Activated naive CD8-positive, alpha-beta T cell treated with anti-CD3 and anti-CD28 coated beads, Interleukin-2, amount 50 U/mL, for 24 hours (primary cell): ENCODE measurements around the gene ADAP1.
A peak's percentile ranks its signal among the peaks of the same experiment; 100 is the strongest.
"Not testable (repeated sequence)": the region's sequence is repeated elsewhere in the genome, so short reads cannot be mapped to it uniquely, and the experiment has no call there.

Source experiments
- ATAC-seq: fragments of 150-1000 bp; cut with Tn5 transposase; one replicate; pipeline ENCODE4 v1.10.0; 2021
- DNase-seq: peaks from one replicate; pipeline ENCODE4 v3.0.0; 2021
- H3K27ac Mint-ChIP-seq: one replicate; pipeline ENCODE4 v1.8.0; 2021; ENCODE audit warnings: mild to moderate bottlenecking, mixed read lengths
- H3K27me3 Mint-ChIP-seq: one replicate; pipeline ENCODE4 v1.8.0; 2021; ENCODE audit warnings: mixed read lengths
- H3K36me3 Mint-ChIP-seq: one replicate; pipeline ENCODE4 v1.8.0; 2021; ENCODE audit warnings: low read depth, mixed read lengths
- H3K4me1 Mint-ChIP-seq: one replicate; pipeline ENCODE4 v1.8.0; 2021; ENCODE audit warnings: mixed read lengths
- H3K4me3 Mint-ChIP-seq: one replicate; pipeline ENCODE4 v1.8.0; 2021; ENCODE audit warnings: mild to moderate bottlenecking, moderate library complexity, mixed read lengths
- H3K9me3 Mint-ChIP-seq: one replicate; pipeline ENCODE4 v1.8.0; 2021; ENCODE audit warnings: mixed read lengths

ADAP1 gene

GRCh38 chr7:972110-972509 lies 17.6 kb upstream of the ADAP1 start:
- H3K9me3 Mint-ChIP-seq = no peaks in the 10 kb centered on the region
- DNase-seq = no peak
- peak overlapping the region; percentile 18 for H3K27ac Mint-ChIP-seq
- H3K36me3 Mint-ChIP-seq = peaks cover 47% of the 10 kb centered on the region
- peaks cover 32% of the 10 kb centered on the region for H3K4me1 Mint-ChIP-seq
- H3K4me3 Mint-ChIP-seq = no peak overlapping the region
- no peaks in the 10 kb centered on the region for H3K27me3 Mint-ChIP-seq
- no peak for ATAC-seq

DNA sequence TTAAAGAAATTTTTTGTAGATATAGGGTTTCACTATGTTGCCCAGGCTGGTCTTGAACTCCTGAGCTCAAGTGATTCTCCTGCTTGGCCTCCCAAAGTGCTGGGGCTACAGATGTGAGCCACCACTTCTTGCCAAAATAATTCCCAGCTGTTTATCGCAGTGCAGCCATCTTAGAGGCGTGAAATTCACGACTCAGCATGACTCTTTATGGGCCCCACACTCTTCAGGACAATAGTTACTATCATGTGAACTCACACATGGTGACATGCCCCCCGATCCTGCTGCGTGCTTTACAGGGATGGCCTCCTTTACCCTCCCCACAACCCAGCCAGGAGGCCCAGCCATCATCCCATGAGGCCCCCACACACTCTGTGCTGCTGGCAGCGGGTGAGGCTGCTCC lies 16.3 kb upstream of the ADAP1 start:
- H3K27ac Mint-ChIP-seq = peak overlapping the region; percentile 30

DNA sequence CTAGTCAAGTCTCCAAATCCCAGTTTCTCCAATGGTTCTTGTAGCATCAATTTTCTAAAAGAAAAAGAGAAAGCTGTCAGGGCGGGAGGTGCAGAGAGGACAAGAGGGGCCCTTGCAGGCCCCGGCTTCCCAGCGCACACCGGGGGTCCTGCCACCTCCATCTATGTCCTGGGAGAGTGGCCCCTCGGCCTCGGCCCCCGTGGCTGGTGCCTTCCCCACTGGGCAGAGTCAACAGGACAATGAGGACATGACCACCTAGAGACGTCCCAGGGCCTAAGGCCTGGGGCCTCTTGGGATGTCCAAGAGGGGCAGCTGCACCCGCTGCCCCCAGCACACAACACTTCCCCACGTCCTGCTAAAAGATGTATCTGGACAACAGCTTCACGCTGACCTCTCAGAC lies 14.9 kb upstream of the ADAP1 start:
- ATAC-seq (no peak), DNase-seq (no peak)
- H3K9me3 Mint-ChIP-seq = no peaks in the 10 kb centered on the region
- no peaks in the 10 kb centered on the region for H3K27me3 Mint-ChIP-seq
- H3K4me1 Mint-ChIP-seq = peaks cover 37% of the 10 kb centered on the region
- no peak overlapping the region for H3K27ac Mint-ChIP-seq
- H3K36me3 Mint-ChIP-seq = peaks cover 46% of the 10 kb centered on the region
- H3K4me3 Mint-ChIP-seq = no peak overlapping the region

More for the DNA sequence above, 16.3 kb upstream of the ADAP1 start:
- Mint-ChIP-seq H3K4me1 (peaks cover 36% of the 10 kb centered on the region), H3K9me3 (no peaks in the 10 kb centered on the region), H3K27me3 (no peaks in the 10 kb centered on the region), H3K36me3 (peaks cover 49% of the 10 kb centered on the region), H3K4me3 (no peak overlapping the region)
- ATAC-seq (no peak), DNase-seq (no peak)

GRCh38 chr7:968205-969105 lies 14.0 kb upstream of the ADAP1 start:
- peaks cover 38% of the 10 kb centered on the region for H3K4me1 Mint-ChIP-seq
- H3K36me3 Mint-ChIP-seq = peaks cover 44% of the 10 kb centered on the region
- no peak overlapping the region for H3K27ac Mint-ChIP-seq
- no peak for ATAC-seq
- H3K4me3 Mint-ChIP-seq = no peak overlapping the region
- no peak for DNase-seq
- no peaks in the 10 kb centered on the region for H3K27me3 Mint-ChIP-seq
- H3K9me3 Mint-ChIP-seq = no peaks in the 10 kb centered on the region

GRCh38 chr7:967361-968082 lies 13.0 kb upstream of the ADAP1 start:
- no peak for DNase-seq
- no peak overlapping the region for H3K4me3 Mint-ChIP-seq
- H3K27me3 Mint-ChIP-seq = no peaks in the 10 kb centered on the region
- peaks cover 29% of the 10 kb centered on the region for H3K4me1 Mint-ChIP-seq
- no peak for ATAC-seq
- no peaks in the 10 kb centered on the region for H3K9me3 Mint-ChIP-seq
- peaks cover 35% of the 10 kb centered on the region for H3K36me3 Mint-ChIP-seq
- H3K27ac Mint-ChIP-seq = no peak overlapping the region

DNA sequence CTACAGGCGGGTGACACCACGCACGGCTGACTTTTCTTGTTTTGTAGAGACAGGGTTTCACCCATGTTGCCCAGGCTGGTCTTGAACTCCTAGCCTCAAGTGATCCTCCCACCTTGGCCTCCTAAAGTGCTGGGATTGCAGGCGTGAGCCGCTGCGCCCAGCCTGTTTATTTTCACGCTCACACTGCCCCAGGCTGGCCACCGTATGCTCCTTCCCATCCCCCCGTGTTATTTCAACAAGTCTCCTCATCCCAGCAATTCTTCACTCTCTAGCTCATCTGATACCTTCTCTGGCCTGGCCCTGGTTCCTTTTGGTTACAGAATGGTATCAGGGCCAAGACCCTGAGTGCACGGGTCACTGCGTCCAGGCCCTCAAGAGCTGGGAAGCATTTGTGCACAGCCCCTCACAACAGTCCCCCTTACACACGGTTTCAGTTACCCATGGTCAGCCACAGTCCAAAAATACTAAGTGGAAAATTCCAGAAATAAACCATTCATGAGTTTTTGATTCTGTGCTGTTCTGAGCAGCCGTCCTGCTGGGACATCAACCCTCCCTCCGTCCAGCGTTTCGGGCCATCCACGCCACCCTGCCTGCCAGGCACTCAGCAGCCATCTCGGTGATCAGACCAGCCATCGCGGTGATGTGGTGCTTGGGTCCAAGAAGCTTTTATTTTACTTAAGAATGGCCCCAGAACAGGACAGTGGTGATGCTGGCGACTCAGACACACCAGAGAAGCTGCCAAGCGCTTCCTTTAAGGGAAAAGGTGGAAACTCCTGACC lies 12.0 kb upstream of the ADAP1 start:
- H3K9me3 Mint-ChIP-seq = no peaks in the 10 kb centered on the region
- H3K27me3 Mint-ChIP-seq = no peaks in the 10 kb centered on the region
- peaks cover 28% of the 10 kb centered on the region for H3K36me3 Mint-ChIP-seq
- H3K4me3 Mint-ChIP-seq = no peak overlapping the region
- DNase-seq (no peak), ATAC-seq (no peak)
- H3K27ac Mint-ChIP-seq = peak overlapping the region; percentile 45
- H3K4me1 Mint-ChIP-seq = peaks cover 21% of the 10 kb centered on the region

DNA sequence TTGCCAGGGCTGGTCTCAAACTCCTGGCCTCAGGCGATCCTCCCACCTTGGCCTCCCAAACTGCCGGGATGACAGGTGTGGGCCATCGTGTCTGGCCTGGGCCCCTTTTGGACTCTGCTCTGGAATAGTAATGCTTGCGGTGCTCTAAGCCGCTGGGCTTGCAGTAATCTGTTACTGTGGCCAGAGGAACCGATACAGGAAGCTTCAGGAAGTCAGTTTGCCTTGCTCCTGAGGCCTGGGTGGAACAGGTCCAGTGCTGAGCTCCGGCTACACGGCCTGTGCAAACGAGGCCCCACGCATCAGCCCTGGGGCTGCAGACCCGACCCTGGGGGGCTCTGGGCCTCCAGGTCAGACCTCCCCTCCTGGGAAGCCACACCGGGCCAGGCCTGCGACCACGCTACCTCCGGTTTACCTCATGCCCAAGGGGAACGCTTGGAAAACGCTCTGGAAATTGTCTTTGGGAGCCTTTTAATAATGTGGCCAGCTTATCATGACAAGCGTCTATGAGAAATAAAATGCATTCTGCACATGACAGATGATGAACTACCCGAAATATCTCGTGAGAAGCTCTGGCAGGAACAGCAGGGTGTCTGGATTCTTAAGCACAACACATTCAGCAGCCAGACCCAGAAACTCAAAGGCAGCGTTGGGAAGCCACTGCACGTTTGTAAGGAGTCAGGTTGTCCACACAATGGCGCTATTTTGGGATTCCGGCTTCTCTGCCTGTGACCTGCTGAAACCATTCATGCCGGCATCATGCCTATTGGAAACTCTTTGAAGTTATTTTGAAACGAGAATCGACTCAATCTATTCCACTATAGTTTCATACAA lies 10.1 kb upstream of the ADAP1 start:
- no peak for DNase-seq
- Mint-ChIP-seq H3K27ac (no peak overlapping the region), H3K9me3 (no peaks in the 10 kb centered on the region)

GRCh38 chr7:963236-964078 lies 9.0 kb upstream of the ADAP1 start:
- Mint-ChIP-seq H3K9me3 (no peaks in the 10 kb centered on the region), H3K4me3 (no peak overlapping the region), H3K27ac (no peak overlapping the region), H3K4me1 (peaks cover 16% of the 10 kb centered on the region), H3K36me3 (peaks cover 12% of the 10 kb centered on the region), H3K27me3 (no peaks in the 10 kb centered on the region)
- ATAC-seq (peak; percentile 10), DNase-seq (no peak)

More for the DNA sequence above, 10.1 kb upstream of the ADAP1 start:
- Mint-ChIP-seq H3K4me1 (peaks cover 16% of the 10 kb centered on the region), H3K27me3 (no peaks in the 10 kb centered on the region), H3K36me3 (peaks cover 18% of the 10 kb centered on the region), H3K4me3 (no peak overlapping the region)
- no peak for ATAC-seq

GRCh38 chr7:962401-963081 lies 8.1 kb upstream of the ADAP1 start:
- no peak for DNase-seq
- H3K36me3 Mint-ChIP-seq = peaks cover 5% of the 10 kb centered on the region
- ATAC-seq = no peak
- no peaks in the 10 kb centered on the region for H3K27me3 Mint-ChIP-seq
- no peaks in the 10 kb centered on the region for H3K9me3 Mint-ChIP-seq
- peaks cover 16% of the 10 kb centered on the region for H3K4me1 Mint-ChIP-seq
- no peak overlapping the region for H3K4me3 Mint-ChIP-seq
- no peak overlapping the region for H3K27ac Mint-ChIP-seq

GRCh38 chr7:961546-962400 lies 7.3 kb upstream of the ADAP1 start:
- peaks cover 16% of the 10 kb centered on the region for H3K4me1 Mint-ChIP-seq
- DNase-seq = no peak
- no peaks in the 10 kb centered on the region for H3K27me3 Mint-ChIP-seq
- H3K9me3 Mint-ChIP-seq = no peaks in the 10 kb centered on the region
- H3K36me3 Mint-ChIP-seq = no peaks in the 10 kb centered on the region
- no peak for ATAC-seq
- no peak overlapping the region for H3K4me3 Mint-ChIP-seq
- H3K27ac Mint-ChIP-seq = no peak overlapping the region

DNA sequence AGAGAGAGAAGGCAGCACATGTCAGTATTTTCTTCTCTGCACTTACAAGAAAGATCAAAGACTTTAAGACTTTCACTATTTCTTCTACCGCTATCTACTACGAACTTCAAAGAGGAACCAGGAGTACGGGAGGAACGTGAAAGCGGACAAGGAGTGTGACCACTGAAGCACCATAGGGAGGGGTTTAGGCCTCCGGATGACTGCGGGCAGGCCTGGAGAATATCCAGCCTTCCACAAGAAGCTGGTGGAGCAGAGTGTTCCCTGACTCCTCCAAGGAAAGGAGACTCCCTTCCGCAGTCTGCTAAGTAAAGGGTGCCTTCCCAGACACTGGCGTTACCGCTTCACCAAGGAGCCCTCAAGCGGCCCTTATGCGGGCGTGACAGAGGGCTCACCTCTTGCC lies 6.5 kb upstream of the ADAP1 start:
- H3K9me3 Mint-ChIP-seq, H3K27me3 Mint-ChIP-seq, DNase-seq, H3K27ac Mint-ChIP-seq, ATAC-seq, H3K4me3 Mint-ChIP-seq, H3K36me3 Mint-ChIP-seq: not testable (repeated sequence)
- peaks cover 12% of the 10 kb centered on the region for H3K4me1 Mint-ChIP-seq

- DNase-seq = no peak
- Mint-ChIP-seq H3K4me1 (peaks cover 12% of the 10 kb centered on the region), H3K4me3 (no peak overlapping the region), H3K36me3 (no peaks in the 10 kb centered on the region), H3K27me3 (peaks cover 4% of the 10 kb centered on the region), H3K27ac (no peak overlapping the region), H3K9me3 (no peaks in the 10 kb centered on the region)
- ATAC-seq = peak; percentile 38
Observed at GRCh38 chr7:960269-960871, 5.9 kb upstream of the ADAP1 start.
